Testis (tissue), 3 donors: Measurements from ENCODE around the gene ATP2B3. TPM values are rescaled to one million over a fixed set of nuclear protein-coding genes. Genes with fewer than 3 reads are reported as not detected.

ENCODE experiments used
- DNase-seq: peaks from one replicate; pipeline ENCODE4 v3.0.0-alpha.2; 2019
- H3K27ac ChIP-seq, 2 donors: fragments of 200-600 bp; sonication (generic); one replicate each; pipeline ENCODE4 v1.5.1; 2019
- H3K27me3 ChIP-seq: fragments of 200-600 bp; sonication (generic); one replicate; pipeline ENCODE4 v1.5.1; 2019
- H3K36me3 ChIP-seq: fragments of 200-600 bp; sonication (generic); one replicate; pipeline ENCODE4 v1.5.1; 2017; ENCODE audit warnings: low read depth; ENCODE audit errors: missing control alignments
- H3K4me1 ChIP-seq: fragments of 200-600 bp; sonication (generic); one replicate; pipeline ENCODE4 v1.5.1; 2019
- H3K4me3 ChIP-seq, 2 donors: fragments of 200-600 bp; sonication (generic); one replicate each; pipeline ENCODE4 v1.5.1; 2017 to 2019
- H3K9me3 ChIP-seq: fragments of 200-600 bp; sonication (generic); one replicate; pipeline ENCODE4 v1.5.1; 2017
- CTCF ChIP-seq, 3 experiments: fragments of 450-650 bp in 2 of 3; fragments of 200-600 bp in 1 of 3; sonication (generic) in 1 of 3; IDR thresholded peaks; one replicate each; pipeline ENCODE4 v1.5.1; 2016 to 2019; ENCODE audit warnings: antibody characterized with exemption in 3 of 3, mild to moderate bottlenecking in 2 of 3, moderate library complexity in 1 of 3
- POLR2A ChIP-seq: fragments of 450-650 bp; IDR thresholded peaks from one replicate; pipeline ENCODE4 v1.6.1; 2017; ENCODE audit warnings: antibody characterized with exemption, mild to moderate bottlenecking, moderate library complexity
- WGBS, 2 donors: methylation state at CpG; one replicate each; pipeline ENCODE4 v1.1.5; 2018; 5-methylcytosine and 5-hydroxymethylcytosine counted together
- intact Hi-C: fragments of 100-400 bp; cut with DNase I; formaldehyde crosslinking; loops from one replicate; pipeline ENCODE4 v1.15.1; 2023; ENCODE audit warnings: low total_unique reads
- polyA plus RNA-seq: library from polyadenylated mRNA; stranded (reverse); fragments of 350-450 nt; fragmentation: Illumina TruSeq; extraction: RNeasy Lipid Tissue Mini Kit (QIAGEN cat#74804); gene quantifications from one replicate; pipeline ENCODE4 v1.2.3, GENCODE V29; 2014; ENCODE audit warnings: low read depth, low replicate concordance; ENCODE audit not compliant: insufficient read depth
- total RNA-seq, 2 donors: library from RNA; depleted of rRNA; stranded (reverse); fragments of >200 nt; gene quantifications; one replicate each; pipeline ENCODE4 v1.2.3, GENCODE V29; 2016

The ATP2B3 gene
- total and polyA plus RNA-seq, 3 donors from 2014 or later: 0.16 to 1.2 (median 0.73) TPM

GRCh38 chrX:153512501-153512893 is 4.9 kb upstream of the ATP2B3 start:
- no peaks in the 10 kb centered on the region for H3K9me3 ChIP-seq
- DNase-seq: no peak
- intact Hi-C loops: no loop called here
- no peaks in the 10 kb centered on the region for H3K4me1 ChIP-seq
- no peak overlapping the region for H3K4me3 ChIP-seq
- no peaks in the 10 kb centered on the region for H3K36me3 ChIP-seq
- no peak for TF ChIP-seq CTCF (IDR thresholded peaks at IDR 0.05)
- no peak for TF ChIP-seq POLR2A
- H3K27me3 ChIP-seq: no peaks in the 10 kb centered on the region
- H3K27ac ChIP-seq: no peak overlapping the region
- 53 to 57% methylated on average over 3 of the region's 3 CpGs for WGBS, 2 donors

GRCh38 chrX:153513265-153513664 is 4.2 kb upstream of the ATP2B3 start:
- 53 to 69% methylated on average over 4 of the region's 5 CpGs for WGBS, 2 donors
- no peaks in the 10 kb centered on the region for H3K36me3 ChIP-seq
- no peak for DNase-seq
- no peaks in the 10 kb centered on the region for H3K9me3 ChIP-seq
- no peaks in the 10 kb centered on the region for H3K4me1 ChIP-seq
- TF ChIP-seq CTCF (IDR thresholded peaks at IDR 0.05) (no peak), POLR2A (no peak)
- no peak overlapping the region for H3K27ac ChIP-seq
- H3K27me3 ChIP-seq: no peaks in the 10 kb centered on the region
- no peak overlapping the region for H3K4me3 ChIP-seq
- intact Hi-C loops: no loop called here

GRCh38 chrX:153514259-153514658 is 3.2 kb upstream of the ATP2B3 start:
- intact Hi-C loops: no loop called here
- DNase-seq: no peak
- WGBS, 2 donors: 75 to 90% methylated on average over 4 to 9 of the region's 9 CpGs

GRCh38 chrX:153515435-153515834 is 2.0 kb upstream of the ATP2B3 start:
- H3K36me3 ChIP-seq: no peaks in the 10 kb centered on the region
- intact Hi-C loops: no loop called here
- TF ChIP-seq POLR2A (no peak), CTCF (IDR thresholded peaks at IDR 0.05) (no peak)
- H3K27ac ChIP-seq: no peak overlapping the region
- DNase-seq: no peak
- no peaks in the 10 kb centered on the region for H3K9me3 ChIP-seq
- H3K4me1 ChIP-seq: no peaks in the 10 kb centered on the region
- no peaks in the 10 kb centered on the region for H3K27me3 ChIP-seq
- H3K4me3 ChIP-seq: no peak overlapping the region
- 92% methylated on average over 5 of the region's 8 CpGs; no CpG with 5 or more reads in 1 of the 2 donors for WGBS, 2 donors

More at GRCh38 chrX:153514259-153514658, 3.2 kb upstream of the ATP2B3 start:
- Histone ChIP-seq H3K27ac (no peak overlapping the region), H3K27me3 (no peaks in the 10 kb centered on the region), H3K4me1 (no peaks in the 10 kb centered on the region), H3K9me3 (no peaks in the 10 kb centered on the region), H3K4me3 (no peak overlapping the region), H3K36me3 (no peaks in the 10 kb centered on the region)
- TF ChIP-seq POLR2A: no peak
- TF ChIP-seq CTCF (IDR thresholded peaks at IDR 0.05): no peak

GRCh38 chrX:153516073-153516472 is 1.4 kb upstream of the ATP2B3 start:
- intact Hi-C loops: no loop called here
- Histone ChIP-seq H3K27me3 (no peaks in the 10 kb centered on the region), H3K4me3 (no peak overlapping the region), H3K9me3 (no peaks in the 10 kb centered on the region), H3K4me1 (no peaks in the 10 kb centered on the region), H3K36me3 (no peaks in the 10 kb centered on the region), H3K27ac (no peak overlapping the region)
- TF ChIP-seq CTCF (IDR thresholded peaks at IDR 0.05) (no peak), POLR2A (no peak)
- WGBS, 2 donors: 44 to 59% methylated on average over 8 to 9 of the region's 9 CpGs
- no peak for DNase-seq
